Erythroblast (primary cell): ENCODE data around the gene KLHDC7B.

ENCODE experiments used
- GATA1 ChIP-seq: IDR thresholded peaks from 2 replicates; pipeline ENCODE4 v1.6.1; 2011; ENCODE audit warnings: low read depth, mild to moderate bottlenecking, control low read depth, low read length, moderate library complexity
- POLR2A ChIP-seq: IDR thresholded peaks from 2 replicates; pipeline ENCODE4 v1.6.1; 2011; ENCODE audit warnings: mild to moderate bottlenecking, low read length

DNA sequence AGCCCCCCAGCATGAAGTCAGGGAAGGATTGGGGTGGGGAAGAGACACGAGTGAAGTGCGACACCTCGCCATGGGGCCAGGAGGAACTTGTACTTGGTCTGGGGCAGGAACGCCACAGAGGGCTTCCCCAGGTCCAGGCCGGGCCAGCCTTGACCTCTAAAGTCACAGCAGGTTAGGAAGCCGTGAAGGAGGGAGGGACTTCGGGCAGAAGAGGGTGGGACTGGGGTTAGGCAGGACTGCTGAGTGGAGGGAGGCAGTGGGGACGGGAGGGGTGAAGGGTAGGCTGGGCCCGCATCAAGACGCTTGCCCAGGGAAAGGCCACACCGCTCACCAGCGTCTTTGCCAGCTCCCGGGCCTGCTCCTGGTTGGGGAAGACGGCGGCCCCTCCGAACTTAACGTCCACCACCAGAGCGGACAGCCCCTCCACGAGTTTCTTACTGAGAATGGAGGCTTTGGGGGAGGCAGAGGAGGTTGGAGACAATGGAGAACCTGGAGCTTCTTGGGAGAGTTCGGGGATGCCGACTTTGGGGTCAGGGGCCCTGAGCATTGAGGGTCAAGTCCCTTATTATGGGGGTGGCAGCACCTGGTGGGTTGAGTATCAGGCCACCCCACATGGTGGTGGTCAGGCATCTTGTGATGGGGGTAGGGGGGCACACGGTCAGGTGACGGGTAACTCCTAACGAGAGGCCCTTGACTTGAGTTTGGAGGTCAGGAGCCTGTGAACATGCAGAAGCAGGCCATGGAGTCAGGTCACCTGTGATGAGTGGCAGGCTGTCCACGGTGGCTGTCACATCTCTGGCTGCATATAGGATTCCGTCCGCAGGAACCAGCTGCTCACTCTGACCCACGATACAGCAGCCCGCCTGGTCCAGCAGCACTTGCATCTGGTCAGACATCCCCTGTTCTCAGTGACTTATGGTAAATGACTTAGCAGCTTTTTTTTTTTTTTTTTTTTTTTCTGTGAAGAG lies 18.6 kb upstream of the KLHDC7B start:
- TF ChIP-seq POLR2A (no peak), GATA1 (no peak)
